ELR (cell line): Measurements from ENCODE around the gene DDB1.
A peak's percentile ranks its signal among the peaks of the same experiment; 100 is the strongest.

Experiments used
- DNase-seq: peaks from one replicate; pipeline ENCODE4 v3.0.0-alpha.2; 2015; ENCODE audit warnings: low read depth

The DDB1 gene

DNA sequence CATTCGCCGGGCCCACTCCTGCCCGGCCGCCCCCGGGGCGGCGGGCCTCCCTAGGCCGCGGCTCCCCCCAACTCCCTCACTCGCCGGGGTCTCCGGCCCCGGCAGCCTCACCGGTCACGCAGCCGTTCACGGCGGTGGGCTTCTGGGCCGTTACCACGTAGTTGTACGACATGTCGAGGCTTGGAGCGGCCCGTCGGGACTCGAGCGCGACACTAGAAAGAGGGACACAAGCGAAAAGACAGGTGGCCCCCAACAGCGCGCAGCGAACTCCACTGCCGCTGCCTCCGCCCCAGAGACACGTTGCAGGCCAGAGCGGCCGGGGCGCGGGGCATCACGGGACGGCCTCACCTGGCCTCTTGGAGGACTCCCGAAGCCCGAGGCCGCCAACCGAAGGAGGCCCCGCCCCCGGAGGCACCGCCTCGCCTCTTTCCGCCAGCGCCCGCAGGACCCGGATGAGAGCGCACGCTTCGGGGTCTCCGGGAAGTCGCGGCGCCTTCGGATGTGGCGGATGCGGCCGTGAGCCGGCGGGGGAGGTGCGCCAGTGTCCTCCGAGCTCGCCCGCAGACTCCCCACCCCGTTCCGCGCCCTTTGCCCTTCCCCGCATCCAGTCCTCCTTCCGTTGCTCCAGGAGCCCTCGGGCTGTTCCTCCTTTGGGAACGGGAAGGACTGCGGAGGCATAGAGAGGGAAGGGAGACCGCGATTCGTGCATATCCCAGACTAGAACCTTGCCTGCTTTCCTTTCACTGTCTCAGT, at the start of gene DDB1, which contains the start of gene TKFC:
Gene DDB1, minus strand, starts transcription at position 309 of the 753 bp plus-strand sequence. Its CDS starts 137 bp downstream, at position 172.
Gene TKFC, plus strand, starts transcription at position 432 of the 753 bp plus-strand sequence. CDS start 1,501 bp downstream, outside the sequence.
- peak; percentile 95 for DNase-seq

DNA sequence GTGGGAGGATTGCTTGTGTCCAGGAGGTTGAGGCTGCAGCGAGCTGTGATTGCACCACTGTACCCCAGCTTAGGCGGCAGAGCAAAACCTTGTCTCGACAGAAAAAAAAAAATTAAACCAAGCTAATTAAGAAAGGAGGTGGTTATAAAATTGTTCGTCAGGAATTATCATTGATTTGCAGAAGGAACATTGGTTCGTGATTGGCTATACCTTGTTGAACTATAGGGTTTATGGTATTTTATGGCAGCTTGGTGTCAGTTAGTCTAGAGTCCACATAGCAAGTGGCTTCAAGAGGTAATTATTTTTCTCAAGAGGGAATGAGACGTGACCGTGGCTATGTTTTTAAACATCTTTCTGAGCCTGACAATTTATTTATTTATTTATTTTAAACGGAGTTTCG, 48.0 kb upstream of the DDB1 start:
- no peak for DNase-seq

DNA sequence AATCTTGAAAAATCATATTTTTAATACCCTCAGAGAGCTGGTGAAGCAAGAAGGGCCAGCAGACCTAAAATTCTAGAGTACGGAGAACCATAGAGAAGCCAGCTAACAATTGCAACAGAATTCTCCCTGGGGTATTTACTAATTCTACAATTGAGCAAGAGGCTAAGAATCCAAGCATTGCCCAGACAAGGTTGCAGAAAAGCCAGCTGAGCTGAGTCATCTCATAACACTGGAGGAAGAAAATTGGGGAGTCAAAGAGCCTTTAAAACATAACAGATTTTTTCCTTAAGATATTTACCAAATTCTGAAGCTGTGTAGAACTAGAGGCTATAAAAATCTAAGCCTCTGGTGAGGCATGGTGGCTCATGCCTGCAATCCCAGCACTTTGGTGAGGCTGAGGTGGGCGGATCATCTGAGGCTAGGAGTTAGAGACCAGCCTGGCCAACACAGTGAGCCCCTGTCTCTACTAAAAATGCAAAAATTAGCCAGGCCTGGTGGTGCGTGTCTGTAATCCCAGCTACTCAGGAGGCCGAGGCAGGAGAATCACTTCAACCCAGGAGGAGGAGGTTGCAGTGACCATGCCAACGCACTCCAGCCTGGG, 45.9 kb upstream of the DDB1 start:
- peak; percentile 89 for DNase-seq

DNA sequence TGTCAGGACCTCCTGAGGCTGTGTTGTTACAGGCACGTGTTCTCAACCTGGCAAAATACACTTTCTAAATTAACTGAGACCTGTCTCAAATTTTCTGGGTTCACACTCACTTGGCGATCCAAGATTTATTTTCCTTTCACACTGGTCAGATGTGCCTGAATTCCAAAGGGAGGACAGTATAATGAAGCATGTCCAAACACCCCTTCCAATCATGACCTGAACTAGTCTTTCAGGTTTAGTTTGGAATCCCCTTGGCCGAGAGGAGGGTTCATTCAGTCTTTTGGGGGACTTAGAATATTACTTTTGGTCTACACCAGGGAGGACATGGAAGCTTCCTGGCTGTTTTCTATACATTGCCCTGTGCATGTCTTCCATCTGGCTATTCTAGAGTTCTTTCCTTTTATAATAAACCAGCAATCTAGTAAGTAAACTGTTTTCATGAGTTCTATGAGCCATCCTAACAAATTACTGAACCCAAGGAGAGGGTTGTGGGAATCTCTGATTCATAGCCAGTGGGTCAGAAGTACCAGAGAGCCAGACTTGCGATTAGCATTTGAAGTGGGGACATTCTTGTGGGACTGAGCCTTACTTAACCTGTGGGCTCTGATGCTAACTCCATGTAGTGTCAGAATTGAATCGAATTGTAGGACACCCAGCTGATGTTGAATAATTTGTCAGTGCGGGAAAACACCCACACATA, 44.7 kb upstream of the DDB1 start:
- DNase-seq: peak; percentile 30

DNA sequence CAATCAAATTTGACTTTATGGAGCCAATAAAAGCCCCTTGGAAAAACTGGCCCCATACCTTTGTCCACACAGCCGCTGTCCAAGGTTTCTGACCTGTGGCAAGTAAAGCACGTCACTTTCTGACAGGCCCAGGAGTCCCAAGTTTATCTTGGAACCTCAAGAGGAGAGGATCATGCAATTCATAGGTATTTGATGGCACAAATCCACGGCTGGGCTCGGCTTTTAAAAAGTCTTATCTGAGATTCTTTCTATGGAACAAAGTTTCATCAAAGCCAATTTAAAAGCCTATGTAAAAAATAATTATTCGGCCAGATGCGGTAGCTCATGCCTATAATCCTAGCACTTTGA, 42.8 kb upstream of the DDB1 start:
- DNase-seq: no peak

DNA sequence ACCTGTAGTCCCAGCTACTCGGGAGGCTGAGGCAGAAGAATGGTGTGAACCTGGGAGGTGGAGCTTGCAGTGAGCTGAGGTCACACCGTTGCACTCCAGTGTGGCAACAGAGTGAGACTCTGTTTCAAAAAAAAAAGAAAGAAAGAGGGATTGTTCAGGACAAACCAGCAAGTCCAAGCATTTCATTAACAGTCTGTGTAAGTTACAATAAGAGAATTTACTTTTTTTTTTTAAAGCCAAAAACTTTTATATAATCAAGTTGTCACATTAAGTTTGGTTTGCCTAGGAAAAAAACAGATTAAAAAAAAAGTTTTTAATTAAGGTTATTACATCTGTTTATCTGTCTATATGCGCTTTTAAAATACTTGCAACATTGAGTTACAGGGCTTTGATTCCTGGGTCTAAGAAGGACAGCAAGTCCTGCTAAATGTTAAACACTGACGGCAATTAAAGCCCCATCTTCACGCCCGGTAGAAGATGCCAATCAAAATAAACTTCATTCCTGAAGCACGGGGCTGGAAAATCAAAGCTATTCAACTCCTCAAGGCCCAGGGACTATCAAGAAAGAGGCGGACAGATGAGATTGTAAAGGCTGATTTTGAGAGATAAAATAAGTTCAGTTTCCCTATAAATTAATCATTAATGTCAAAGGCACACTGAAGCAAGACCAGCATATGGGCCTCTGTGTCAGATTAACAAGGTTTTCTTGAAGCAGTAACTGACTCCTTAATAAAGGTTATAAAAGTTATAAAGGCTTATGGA, 39.9 kb upstream of the DDB1 start:
- no peak for DNase-seq

DNA sequence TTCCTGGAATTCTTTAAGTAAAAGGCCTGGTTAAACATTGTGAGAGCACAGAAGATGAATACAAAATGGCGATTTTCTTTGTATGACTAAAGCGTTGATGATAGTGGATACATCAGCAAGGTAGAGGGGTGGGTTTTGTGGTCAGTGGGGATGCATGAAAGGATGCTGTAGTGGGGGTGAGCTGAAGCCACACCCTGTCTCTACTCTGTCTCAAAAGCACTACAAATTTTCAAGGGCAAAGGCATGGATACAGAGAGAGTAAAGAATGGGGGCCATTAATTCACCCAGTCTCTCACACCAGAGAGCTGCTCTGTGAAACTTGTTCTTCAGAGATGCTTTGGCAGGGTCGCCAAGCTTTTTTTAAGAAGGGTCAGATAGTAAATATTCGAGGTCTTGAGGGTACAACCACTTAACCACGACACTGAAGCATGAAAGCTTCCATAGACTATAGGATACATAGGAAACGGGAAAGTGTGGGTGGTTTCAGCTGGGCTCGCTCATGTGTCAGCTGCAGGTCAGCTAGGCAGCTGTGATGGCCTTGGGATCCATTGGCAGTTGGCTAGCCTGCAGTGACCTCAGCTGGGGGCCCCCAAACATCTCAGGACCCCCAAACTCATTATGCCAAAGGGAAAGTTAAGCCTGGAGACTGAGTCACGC, 37.6 kb upstream of the DDB1 start:
- DNase-seq: no peak

DNA sequence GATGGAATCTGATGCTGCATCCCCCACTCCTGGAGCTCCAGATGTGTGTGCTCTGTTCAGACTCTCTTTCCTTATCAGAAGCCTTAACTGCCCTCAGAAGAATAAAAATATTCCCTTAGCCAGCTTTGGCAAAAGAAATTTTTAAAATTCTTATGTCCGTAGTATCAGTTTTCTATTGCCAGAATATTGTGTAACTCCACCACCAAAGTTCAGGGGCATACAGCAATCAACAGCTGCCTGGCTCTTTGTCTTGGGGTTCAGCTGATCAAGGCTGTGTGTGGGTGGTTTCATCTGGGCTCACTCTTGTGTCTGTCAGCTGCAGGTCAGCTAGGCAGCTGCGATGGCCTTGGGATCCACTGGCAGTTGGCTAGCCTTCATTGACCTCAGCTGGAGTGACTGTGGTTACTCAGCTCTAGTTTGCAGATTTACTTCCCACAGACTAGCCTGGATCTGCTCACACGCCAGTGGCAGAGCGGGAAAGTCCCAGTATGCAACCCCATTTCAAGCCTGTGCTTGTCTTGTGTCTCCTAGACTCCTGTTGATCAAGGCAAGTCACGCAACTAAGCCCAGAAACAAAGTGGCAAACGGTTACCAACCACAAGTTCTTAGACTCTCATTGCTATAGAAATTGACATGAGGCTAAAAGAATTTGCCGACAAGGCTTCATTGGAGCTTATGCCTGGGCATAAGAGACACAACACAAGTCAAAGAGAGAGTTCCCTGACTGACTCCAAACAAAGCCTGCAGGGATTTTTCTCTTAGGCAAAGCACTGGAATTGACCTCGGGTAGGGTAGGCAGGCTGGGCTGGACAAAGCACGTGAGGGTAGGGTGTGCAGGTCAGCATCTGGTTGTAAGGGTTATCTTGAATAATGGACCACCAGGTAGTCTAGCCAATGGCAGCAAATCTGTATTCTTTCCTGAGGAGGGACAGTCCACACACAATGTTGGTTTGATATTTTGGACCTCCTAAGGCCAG, 36.8 kb upstream of the DDB1 start:
- no peak for DNase-seq

DNA sequence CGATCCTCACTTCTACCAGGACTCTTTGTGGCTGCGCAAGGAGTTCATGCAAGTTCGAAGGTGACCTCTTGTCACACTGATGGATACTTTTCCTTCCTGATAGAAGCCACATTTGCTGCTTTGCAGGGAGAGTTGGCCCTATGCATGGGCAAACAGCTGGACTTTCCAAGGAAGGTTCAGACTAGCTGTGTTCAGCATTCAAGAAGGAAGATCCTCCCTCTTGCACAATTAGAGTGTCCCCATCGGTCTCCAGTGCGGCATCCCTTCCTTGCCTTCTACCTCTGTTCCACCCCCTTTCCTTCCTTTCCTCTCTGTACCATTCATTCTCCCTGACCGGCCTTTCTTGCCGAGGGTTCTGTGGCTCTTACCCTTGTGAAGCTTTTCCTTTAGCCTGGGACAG, 35.7 kb upstream of the DDB1 start:
- DNase-seq: no peak

DNA sequence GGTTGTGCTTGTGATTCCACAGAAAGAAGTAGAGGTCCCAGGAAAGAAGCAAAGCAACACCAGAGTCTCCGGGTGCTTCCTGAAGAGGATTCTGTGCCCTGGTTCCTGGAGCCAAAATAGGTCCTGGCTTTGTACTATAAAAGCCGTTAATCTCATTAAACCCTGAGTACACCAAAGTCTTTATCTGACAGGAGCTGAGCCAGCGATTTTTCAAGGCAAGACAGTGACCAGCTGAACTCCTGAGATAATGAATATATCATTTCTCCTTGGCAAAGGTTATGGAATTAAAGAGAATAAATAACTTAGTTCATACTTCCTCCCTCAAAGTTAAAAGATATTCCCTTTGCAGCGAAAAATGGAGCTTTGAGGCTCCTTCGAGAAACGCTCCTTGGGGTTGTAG, 34.5 kb upstream of the DDB1 start:
- DNase-seq: no peak

DNA sequence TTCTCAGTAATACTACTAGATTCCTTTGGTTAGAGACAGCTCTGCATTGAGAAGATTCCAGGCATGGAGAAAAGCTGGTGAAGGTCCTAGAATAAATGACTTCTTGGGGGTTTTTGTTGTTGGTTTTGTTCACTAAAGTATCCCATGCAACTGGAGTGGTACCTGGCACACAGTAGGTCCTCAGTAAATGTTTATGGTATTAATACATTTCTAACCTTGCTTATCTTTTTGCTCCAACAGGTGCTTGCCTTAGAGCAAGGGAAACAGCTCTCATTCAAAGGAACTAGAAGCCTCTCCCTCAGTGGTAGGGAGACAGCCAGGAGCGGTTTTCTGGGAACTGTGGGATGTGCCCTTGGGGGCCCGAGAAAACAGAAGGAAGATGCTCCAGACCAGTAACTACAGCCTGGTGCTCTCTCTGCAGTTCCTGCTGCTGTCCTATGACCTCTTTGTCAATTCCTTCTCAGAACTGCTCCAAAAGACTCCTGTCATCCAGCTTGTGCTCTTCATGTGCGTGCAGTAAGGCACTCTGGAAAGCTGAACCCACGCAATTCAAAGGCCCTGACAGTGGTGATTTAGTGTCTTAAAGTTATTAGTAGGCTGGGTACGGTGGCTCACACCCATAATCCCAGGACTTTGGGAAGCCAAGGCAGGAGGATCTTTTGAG, 31.2 kb upstream of the DDB1 start:
- DNase-seq: no peak

DNA sequence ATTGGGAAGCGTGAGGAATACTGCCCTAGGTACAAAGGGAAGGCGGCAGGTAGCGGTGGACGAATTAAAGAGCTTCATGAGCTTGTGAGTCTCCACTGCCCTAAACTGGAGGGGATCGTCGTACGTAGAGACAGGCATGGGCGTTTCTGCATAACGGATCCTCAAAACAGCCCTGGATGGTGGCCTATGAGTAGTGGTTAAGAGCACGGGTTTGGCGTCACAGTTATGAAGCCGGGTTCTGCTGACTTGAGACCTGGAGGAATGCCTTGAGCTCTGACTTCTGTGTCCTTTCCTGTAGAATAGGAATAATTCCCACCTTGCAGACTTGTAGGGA, 29.6 kb upstream of the DDB1 start:
- peak; percentile 66 for DNase-seq

DNA sequence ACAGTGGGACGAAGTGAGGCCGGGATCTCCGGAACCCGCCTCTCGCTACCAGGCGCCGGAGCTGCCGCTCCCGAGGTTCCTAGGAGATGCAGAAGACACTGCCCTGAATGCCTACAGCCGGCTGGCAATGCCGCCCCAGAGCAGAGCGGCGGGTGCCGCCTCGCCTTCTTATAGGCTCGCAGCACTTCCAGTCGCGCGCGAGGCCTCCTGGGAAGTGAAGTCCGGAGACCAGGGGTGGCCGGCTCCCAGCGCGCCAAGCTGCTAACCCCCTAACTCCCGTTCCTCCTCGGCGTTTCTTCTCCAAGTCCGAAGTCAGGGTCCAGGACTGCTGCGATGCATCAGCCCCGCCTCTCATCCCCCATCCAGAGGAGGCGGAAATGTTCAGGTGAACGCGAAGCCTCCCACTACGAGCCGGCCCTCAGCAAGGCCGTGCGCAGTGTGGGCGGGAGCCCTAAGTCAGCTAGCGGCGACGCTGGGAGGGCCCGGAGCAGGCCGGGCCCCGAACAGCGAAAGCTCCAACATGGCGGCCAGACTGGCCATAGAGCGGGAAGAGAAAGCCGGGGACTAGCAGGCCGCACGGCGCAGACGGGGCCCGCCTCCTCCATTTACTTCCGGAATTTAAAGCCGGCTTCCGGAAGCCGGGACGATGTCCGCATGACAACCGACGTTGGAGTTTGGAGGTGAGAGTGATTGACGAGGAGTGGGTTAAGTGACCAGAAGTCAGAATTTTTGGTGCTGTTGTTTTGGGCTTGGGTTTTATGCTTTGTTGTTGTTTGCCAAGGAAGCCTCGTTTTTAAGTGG, 29.0 kb upstream of the DDB1 start, which contains the start of the genes CYB561A3 and TMEM138:
Gene CYB561A3, minus strand, starts transcription at position 142 of the 801 bp plus-strand sequence. CDS start 5,169 bp downstream, outside the sequence.
Gene TMEM138, plus strand, starts transcription at position 634 of the 801 bp plus-strand sequence. CDS start 2,017 bp downstream, outside the sequence.
- peak; percentile 95 for DNase-seq

DNA sequence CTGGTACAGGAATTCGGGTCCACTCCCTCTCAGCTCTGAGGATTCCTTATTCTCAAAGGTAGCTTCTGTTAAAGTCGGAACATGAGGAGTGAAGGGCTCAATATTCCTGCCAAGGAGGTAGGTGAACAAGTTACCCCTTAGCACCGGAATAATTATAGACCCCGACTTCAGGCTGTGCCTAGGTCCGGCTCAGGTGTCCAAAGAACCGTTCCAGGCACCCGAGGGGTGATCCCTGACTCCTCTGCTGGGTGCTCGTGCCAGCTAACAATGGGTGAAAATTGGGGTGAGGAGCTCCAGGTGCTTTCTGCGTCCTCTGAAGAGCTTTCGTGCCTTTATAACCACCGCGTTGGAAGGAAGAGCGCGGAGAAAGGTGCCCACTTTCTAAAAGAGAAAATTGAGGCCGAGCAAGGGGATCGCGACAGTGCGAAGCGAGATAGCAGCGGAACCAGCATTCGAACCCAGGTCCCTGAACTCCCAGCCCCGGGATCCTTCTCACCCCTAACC, 28.4 kb upstream of the DDB1 start:
- DNase-seq: peak; percentile 11

DNA sequence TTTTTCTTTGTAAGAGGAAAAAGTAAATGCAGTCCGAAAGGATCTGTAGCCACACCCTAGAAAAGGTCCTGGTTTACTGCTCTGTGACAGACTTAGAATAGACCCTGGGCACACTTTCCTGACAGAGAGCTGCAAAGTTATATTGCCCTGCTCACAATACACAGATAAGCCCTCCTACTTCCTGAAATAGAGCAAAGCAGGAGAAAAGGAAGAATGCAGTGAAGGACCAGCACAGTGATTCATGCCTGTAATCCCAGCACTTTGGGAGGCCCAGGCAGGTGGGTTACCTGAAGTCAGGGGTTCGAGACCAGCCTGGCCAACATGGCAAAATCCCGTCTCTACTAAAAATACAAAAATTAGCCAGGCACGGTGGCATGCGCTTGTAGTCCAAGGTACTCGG, 26.6 kb upstream of the DDB1 start:
- DNase-seq: no peak

DNA sequence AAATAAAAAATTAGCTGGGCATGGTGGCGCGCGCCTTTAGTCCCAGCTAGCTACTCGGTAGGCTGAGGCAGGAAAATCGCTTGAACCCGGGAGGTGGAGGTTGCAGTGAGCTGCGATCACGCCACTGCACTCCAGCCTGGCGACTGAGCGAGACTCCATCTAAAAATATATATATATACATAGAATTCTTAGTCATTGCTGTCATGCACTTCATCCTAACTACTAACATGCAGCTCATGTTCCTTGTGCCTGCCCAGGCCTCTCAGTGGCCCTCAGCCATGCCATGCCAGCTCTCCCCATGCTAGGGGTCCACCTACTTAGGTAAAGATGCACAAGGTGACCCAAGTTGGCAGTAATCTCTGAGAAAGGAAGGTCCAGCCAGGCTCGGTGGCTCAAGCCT, 25.7 kb upstream of the DDB1 start:
- DNase-seq: no peak

DNA sequence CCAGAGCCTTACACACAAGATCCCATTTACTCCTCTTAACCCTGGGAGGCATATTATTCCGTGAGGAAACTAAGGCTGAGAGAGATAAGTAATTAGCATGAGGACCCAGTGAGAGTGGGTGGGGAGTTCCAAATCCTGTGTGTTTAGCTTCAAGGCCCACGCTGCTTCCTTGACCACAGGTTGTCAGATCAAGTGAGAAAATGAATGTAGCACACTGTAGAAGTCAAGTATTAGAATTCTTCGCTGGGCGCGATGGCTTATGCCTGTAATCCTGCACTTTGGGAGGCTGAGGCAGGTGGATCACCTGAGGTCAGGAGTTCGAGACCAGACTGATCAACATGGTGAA, 25.0 kb upstream of the DDB1 start:
- DNase-seq: no peak

DNA sequence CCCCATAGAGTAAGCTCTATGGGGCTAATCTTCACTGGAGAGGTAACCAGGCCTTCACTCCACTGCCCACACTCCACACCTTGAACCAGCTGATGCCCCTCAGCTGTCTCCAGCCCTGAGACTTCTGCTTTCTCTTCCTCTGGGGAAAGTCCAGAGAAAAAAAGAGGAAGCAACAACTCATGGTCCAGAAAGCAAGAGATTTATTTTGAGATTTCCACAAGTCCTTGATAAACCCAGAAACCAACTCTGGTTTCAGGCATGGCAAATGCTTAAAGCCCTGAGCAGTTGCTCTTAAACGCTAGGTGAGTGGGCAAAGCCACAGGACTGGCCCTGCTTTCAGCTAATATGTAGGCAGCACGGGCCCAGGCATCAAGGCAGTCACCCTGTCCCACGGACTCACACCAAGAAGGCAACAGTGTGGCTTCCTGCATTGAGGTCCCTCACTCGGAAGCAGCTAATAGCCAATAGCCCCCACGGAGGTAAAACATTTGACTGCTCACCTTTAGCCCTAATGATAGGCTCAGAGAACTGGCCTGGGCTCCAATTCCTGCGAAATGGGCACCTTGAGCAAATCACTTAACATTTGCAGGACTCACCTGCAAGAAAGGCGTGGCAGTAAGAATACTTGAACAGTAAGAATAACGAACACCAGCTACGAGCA, 24.5 kb upstream of the DDB1 start:
- no peak for DNase-seq

DNA sequence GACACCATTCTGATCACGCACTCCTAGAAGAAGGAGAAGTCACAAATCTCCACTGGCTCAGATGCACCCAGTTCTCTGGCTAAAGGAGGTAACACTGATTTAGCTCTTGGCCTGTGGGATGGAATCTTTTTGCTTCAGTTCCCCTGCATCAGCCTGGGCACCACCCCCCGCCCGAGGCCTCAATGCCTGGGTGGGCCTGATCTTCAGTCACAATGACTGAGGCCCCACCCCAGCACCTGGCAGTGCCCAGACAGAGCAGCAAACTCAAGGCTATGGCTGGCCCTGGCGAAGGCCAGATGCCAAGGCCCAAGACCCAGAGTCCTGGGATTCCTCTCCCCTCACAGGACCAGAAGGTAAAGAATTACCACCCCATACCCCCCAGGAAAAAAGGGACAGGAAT, 23.8 kb upstream of the DDB1 start:
- no peak for DNase-seq
